Skeletal muscle cell (primary cell): ENCODE results near the gene YWHAG.
"Not testable (repeated sequence)": the region's sequence is repeated elsewhere in the genome, so short reads cannot be mapped to it uniquely, and the experiment has no call there.

Experiments
- DNase-seq: peaks from one replicate; pipeline ENCODE4 v3.0.0-alpha.2; 2010; ENCODE audit warnings: low read depth
- H3K4me3 ChIP-seq: 2 replicates; pipeline ENCODE4 v1.5.1; 2011; ENCODE audit warnings: low read depth, mild to moderate bottlenecking, control low read depth, low read length, moderate library complexity

The YWHAG gene

DNA sequence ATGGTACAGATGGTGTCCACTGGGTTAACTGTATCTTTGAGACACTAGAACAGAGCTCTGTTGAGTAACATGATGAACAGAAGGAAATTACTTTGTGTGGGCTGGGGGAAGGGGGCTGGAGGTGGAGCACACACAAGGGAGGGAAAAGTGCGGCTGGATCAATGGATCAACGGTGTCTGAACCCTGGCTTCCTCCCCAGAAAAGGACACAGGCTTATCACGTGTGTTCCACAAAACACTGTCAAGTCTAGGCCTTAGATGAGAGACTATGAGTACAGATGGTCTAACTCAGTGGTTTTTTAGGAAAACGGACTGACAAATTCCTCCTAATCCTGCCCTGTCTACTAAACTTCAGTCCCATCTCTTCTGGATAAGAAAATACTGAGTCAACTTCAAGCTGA, 28.5 kb downstream of the YWHAG start:
- no peak for DNase-seq

DNA sequence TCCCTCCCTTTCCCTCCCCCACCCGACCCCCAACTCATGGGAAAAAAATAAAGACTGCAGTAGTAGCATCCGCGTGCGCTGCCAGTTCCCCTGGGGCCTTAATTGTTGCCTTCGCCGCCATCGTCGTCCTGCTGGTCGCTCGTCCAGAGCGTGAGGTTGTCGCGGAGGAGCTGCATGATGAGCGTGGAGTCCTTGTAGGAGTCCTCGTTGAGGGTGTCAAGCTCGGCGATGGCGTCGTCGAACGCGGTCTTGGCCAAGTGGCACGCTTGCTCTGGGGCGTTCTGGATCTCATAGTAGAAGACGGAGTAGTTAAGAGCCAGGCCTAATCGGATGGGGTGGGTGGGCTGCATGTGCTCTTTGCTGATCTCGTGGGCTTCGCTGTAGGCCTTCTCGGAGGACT, 29.3 kb downstream of the YWHAG start:
- DNase-seq, result no peak

More for the DNA sequence above, 28.5 kb downstream of the YWHAG start:
- H3K4me3 ChIP-seq, result no peak overlapping the region

DNA sequence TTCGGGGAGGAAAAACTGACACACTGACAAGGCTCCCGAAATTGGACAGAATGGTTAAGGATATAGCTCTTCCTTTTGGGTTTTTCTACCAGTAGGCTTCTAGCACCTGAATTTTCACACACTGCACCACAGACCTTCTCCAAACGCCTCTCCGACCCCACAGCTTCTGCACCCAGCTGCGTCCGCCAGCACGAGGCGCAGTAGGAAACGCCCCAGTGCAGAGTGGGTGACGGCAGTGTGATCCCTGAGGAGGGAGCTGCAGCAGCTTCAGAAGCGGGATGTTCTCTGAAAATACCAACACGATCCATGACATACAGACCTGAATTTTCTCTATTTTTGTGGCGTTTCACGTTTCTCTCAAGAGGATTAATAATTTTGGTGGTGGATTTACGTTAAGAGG, 30.4 kb downstream of the YWHAG start:
- no peak overlapping the region for H3K4me3 ChIP-seq
- DNase-seq, result no peak

More for the DNA sequence above, 29.3 kb downstream of the YWHAG start:
- no peak overlapping the region for H3K4me3 ChIP-seq

DNA sequence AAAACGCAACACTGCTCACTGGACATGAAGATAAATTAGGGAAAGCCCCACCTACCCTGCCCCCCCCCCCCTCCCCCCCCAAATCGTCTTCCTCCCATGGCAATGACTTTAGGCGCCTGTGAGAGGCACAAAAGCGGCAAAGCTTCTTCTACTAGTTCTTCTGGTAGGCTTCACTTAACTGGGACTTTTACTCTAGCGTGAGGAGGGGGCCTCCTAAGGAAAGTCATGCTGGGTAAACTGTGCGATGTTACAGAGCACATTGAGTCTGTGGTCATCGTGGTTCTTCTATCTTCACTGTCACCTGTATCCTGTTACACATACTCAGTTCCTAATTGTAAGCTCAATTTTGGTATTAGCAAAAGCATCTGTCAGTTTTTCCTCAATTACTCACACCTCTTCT, 31.2 kb downstream of the YWHAG start:
- DNase-seq, result no peak
- no peak overlapping the region for H3K4me3 ChIP-seq

DNA sequence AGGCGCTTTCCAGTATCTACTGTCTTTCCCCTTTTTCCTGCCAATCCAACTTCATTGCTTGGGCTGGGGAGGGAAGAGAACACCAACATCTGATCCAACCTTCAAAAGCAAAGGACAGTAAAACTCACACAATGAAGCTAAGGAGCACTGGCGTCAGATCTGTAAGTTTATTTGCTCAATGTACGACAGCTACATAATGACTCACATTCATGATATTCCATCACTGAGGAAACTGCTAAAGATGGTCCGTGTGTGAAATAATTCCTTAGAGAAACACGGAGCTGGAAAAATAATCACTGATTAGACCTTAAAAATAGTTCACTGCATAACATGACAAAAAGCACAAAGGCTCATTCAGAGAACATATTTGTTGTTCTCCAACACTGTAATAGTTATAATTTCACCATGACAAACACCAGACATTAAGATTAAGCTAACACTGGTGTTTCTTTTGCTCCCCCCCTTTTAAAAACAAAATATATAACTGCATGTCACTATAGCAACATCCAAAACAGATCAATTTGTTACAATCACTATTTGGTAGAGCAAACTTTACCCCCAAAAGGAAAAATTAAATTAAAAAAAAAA, 32.1 kb downstream of the YWHAG start:
- H3K4me3 ChIP-seq, result no peak overlapping the region
- DNase-seq, result no peak

DNA sequence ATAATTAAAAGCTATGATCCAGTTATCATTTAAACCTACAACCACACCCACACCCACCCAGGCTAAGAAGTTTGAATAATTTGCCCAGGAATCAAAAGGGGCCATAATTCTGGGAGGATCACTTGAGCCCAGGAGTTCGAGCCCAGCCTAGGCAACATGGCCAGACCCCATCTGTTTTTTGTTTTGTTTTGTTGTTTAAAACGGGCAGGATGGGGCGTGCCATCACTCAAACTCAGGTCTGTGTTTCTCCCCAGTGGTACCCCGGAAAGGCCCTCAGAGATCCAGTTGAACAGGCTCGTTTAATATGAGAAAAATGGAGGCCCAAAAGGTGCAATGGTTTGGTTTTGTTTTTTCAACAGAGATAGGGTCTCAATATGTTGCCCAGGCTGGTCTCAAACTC, 33.0 kb downstream of the YWHAG start:
- H3K4me3 ChIP-seq, result no peak overlapping the region
- DNase-seq, result no peak

DNA sequence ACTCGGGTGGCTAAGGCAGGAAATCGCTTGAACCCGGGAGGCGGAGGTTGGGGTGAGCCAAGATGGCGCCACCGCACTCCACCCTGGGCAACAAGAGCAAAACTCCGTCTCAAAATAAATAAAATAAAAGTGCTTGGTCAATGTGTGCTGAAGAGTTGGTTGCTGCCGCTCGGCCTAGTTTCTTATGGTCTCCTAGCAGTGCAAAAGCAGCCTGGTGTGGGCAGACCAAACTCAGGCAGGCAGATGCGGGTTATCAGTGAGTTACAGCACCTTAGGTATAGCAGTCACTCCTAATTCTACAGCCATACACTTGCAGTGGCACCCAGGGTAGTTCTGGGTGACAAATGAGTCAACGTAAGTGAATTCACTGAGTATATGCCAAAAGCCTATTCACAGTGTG, 33.7 kb downstream of the YWHAG start:
- no peak overlapping the region for H3K4me3 ChIP-seq
- DNase-seq, result no peak

DNA sequence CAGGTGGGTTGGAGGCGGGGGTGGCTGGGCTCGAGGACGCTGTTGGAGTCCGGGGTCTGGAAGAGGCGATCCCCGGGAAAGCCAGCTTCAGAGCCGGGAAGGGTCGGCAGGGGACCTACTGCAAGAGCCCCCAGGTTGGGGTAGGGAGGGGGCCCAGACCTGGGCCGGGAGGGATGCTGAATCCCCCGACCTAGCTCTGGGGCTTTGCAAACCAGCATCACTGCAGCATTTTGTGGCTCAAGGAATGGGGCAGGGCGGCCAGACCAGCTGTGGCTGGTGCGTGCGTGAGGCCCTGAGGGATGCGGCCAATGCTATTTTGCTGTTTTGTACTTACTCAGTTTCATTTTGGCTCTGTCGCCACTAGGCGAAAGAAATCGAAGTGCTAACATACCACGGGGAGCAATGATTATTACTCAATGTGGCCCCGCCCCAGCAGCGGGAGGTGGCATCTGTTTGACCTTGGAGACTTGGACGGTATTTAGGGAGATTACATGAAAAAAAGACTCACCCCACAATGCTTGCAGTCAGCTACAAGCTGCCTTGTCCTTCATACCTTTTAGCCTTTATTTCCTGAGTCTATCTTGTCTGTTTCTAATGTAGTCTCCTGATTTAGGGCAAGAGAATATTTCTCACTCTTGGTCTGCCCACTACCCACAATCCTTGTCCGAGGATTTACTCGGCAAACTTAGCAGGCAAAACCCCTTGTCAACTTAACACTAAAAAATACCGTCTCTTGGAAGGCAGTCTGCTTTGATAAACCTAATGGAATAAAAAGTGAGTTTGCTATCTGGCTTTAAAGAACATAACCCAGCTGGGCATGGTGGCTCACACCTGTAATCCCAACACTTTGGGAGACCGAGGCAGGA, 40.1 kb downstream of the YWHAG start:
- H3K4me3 ChIP-seq, result peak overlapping the region; percentile 85
- DNase-seq, result peak; percentile 77

DNA sequence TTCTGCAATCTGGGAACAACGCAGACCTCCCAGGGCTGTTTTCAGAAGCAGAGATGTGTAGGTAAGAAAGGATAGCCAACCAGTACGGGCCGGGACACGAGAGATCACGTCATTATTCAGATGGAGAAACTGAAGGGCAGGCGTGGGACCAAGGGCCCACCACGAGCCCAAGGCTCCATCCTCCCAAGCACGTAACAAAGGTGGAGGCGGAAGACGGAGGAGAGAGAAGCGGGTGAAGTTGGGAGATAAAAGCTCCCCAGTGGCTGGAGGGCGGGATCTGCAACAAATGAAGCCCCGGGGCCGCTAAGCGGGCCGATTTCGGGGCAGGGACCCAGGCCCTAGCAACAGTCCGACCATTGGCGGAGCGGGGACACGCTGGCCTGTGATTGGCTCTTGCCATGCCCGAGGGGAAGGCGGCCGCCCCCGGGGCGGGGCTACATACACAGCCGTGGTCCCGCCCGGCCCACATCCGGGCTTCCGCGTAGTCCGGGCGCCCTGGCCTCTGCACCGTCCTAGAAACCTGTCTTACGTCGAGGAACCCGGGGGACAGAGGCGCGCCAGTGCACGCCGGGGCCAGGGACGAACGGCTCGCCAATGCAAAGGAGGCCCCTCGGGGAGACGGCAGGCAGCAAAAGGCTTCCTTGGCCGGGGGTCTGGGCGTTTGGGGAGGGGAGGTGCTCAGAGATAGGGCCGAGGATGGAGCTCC, 40.9 kb downstream of the YWHAG start:
- peak; percentile 89 for DNase-seq
- H3K4me3 ChIP-seq, result peak overlapping the region; percentile 85

DNA sequence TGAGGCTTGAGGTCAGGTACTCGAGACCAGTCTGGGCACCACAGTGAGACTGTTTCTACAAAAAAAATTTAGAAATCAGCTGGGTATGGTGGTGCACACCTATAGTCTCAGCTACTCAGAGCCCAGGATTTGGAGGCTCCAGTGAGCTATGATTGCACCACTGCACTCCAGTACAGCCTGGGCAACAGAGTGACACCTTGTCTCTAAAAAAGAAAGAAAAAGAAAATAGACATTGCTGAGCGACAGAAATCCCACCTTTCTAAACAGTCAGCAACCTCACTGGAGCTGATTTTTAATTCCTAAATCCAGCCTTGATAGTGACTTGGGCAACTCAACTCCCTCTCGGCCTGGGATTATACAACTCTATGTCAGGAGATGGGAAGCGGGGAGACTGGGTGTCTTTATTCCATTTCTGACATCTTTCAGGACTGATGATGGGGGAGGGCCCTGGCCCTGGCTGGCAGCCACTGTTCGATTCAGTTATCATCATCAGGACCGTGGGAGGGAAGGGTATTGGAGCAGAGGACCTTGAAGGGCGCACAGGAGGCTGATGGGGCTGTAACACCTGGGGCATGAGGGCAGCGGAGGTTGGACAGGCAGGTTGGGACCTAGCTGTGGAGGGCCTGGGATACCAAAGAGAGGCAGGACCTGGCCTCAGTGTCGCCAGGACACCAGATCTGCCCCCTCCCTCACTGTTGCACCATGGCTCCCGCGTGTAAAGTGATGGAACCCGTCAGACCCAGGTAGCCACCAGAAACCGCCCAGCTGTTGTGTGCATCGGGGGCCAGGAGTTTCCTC, 41.6 kb downstream of the YWHAG start:
- peak overlapping the region; percentile 85 for H3K4me3 ChIP-seq
- no peak for DNase-seq

DNA sequence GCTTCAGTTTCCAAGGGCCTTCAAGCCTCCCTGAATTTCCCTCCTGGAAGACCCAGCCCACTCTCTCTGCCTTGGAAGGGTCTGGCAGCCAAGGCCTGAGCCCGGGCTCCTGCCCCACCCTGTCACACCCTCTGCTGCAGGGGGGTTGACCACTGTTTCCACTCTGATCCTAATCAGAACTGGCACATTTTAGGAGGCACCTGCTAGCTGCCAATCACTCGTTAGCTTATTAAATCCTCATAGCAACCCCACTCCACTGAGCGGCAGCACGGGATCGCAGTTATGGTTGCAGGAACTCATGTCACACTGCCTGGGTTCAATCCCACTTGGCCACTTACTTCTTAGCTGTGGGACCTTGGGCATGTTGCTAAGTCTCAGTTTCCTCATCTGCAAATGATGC, 43.4 kb downstream of the YWHAG start:
- no peak for DNase-seq
- H3K4me3 ChIP-seq, result no peak overlapping the region

DNA sequence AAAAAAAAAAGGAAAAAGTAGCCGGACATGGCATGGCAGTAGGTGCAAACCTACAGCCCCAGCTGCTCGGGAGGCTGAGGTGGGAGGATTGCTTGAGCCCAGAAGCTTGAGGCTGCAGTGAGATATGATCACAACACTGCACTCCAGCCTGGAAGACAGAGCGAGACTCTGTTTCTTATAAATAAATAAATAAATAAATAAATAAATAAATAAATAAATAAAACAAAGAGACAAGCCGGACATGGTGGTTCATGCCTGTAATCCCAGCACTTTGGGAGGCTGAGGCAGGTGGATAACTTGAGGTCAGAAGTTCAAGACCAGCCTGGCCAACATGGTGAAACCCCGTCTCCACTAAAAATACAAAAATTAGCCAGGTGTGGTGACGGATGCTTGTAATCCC, 44.1 kb downstream of the YWHAG start:
- not testable (repeated sequence) for DNase-seq

DNA sequence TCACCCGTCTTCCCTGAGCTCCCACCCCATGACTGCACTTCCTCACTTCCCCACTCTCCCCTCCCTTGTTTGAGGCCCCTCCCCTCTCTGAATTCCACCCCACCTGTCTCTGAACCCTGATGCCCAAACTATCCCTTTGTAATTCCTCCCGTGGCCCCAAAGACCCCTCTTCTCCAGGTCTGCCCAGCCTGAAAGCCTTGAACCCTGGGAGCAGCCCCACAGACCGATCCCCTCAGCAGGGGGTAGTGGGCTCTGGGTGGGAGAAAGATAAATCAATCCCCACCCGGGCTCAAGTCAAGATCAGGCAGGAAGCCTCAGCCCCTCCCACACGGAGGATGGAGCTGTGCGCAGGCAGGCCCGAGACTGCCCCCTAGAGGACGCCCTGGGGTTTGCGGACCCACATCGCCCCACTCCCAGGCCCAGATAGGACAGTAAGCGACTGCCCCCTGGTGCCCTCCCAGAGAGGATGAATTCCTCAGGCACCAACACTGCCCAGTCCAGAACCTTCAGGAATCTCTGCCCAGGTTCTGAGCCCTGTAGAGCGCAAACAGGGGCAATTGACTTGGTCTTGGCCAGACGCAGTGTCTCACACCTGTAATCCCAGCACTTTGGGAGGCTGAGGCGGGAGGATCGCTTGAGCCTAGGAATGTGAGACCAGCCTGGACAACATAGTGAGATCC, 44.6 kb downstream of the YWHAG start:
- no peak overlapping the region for H3K4me3 ChIP-seq
- DNase-seq, result peak; percentile 66

More for the DNA sequence above, 44.1 kb downstream of the YWHAG start:
- not testable (repeated sequence) for H3K4me3 ChIP-seq

DNA sequence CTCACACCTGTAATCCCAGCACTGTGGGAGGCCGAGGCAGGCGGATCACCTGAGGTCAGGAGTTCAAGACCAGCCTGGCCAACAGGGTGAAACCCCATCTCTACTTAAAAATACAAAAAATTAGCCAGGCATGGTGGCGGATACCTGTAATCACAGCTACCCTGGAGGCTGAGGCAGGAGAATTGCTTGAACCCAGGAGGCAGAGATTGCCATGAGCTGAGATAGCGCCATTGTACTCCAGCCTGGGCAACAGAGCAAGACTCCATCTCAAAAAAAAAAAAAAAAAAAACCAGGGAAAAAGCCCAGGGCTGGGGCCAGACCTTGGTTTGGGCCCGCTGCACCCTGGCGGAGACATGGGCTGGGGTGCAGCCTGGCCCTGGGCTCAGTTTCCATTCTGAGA, 47.0 kb downstream of the YWHAG start:
- DNase-seq, H3K4me3 ChIP-seq: not testable (repeated sequence)

DNA sequence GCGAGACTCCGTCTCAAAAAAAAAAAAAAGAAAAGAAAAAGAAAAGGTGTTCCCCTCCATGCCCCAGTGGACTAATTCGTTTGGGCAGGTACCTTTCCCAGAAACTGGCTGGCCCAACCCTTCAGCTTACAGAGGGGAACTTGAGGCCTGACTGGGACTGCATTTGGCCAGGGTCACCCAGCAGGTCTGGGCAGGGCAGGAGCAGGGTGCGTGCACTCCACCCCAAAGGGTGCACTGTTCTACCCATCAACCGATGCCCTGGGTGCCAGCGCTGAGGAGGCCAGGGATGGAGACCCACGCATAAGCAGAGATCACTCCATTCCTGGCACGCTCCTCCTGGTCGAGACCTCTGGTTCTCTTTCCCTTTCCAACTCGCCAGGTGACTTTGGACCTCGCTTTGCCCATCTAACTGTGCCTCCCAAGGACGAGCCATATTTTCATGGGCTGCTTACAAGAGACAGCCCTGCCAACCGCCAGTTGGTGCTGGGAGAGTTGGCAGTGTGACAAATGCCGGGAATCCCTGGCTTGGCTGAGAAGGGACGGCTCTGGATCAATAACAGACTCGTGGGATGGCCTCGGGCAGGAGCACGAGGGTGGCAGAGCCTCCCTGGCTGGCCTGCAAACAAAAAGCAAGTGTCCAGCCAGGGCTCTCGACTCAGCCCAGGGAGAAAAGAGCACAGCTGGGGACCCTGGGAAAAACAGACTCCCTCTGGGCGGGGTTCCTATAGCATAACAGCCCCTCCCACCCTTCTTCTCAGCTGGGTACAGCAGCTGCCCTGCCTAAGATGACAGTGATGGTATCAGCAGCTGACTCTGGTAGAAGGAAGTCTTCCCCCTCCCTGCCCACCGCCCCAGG, 48.5 kb downstream of the YWHAG start:
- H3K4me3 ChIP-seq, result no peak overlapping the region
- DNase-seq, result no peak

DNA sequence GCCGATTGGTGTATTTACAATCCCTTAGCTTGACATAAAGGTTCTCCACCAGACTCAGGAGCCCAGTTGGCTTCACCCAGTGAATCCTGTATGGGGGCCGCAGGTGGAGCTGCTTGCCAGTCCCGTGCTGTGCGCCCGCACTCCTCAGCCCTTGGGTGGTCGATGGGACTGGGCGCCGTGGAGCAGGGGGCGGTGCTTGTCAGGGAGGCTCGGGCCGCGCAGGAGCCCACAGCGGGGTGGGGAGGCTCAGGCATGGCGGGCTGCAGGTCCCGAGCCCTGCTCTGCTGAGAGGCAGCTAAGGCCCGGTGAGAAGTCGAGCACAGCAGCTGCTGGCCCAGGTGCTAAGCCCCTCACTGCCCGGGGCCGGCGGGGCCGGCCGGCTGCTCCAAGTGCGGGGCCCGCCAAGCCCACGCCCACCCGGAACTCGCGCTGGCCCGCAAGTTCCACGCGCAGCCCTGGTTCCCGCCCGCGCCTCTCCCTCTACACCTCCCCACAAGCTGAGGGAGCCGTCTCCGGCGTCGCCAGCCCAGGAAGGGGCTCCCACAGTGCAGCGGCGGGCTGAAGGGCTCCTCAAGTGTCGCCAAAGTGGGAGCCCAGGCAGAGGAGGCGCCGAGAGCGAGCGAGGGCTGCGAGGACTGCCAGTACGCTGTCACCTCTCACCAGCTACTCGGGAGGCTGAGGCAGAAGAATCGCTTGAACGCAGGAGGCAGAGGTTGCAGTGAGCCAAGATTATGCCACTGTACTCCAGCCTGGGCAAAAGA, 49.3 kb downstream of the YWHAG start:
- H3K4me3 ChIP-seq, DNase-seq: not testable (repeated sequence)

DNA sequence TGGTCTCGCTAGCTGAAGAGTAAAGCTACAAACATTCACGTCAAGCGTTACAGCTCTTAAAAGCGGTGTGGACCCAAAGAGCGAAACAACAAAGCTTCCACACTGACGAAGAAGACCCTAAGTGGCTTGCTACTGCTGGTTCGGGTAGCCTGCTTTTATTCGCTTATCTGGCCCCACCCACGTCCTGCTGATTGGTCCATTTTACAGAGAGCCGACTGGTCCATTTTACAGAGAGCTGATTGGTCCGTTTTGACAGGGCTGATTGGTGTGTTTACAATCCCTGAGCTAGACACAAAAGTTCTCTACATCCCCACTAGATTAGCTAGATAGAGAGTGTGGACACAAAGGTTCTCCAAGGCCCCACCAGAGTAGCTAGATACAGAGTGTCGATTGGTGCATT, 49.9 kb downstream of the YWHAG start:
- H3K4me3 ChIP-seq, DNase-seq: not testable (repeated sequence)
